RWPE2 (cell line): ENCODE results near the gene CCDC174.

Source experiments
- ATAC-seq: fragments of 200-7000 bp; cut with Tn5 transposase; 3 replicates; pipeline ENCODE4 v1.9.1; 2021; ENCODE audit warnings: low read depth
- DNase-seq: peaks from one replicate; pipeline ENCODE4 v3.0.0-alpha.2; 2020; ENCODE audit warnings: low spot score
- H3K27ac ChIP-seq: fragments of 450-650 bp; 2 replicates; pipeline ENCODE4 v1.5.1; 2017; ENCODE audit warnings: mild to moderate bottlenecking; ENCODE audit not compliant: poor library complexity, severe bottlenecking
- H3K27me3 ChIP-seq: fragments of 250-450 bp; sonication (Bioruptor Pico); 2 replicates; pipeline ENCODE4 v1.5.1; 2021; ENCODE audit warnings: mild to moderate bottlenecking, moderate library complexity; ENCODE audit not compliant: insufficient read depth, poor library complexity, severe bottlenecking
- H3K36me3 ChIP-seq: fragments of 250-450 bp; sonication (Bioruptor Pico); 2 replicates; pipeline ENCODE4 v1.5.1; 2020; ENCODE audit warnings: low read depth, mild to moderate bottlenecking, moderate library complexity
- H3K4me1 ChIP-seq: fragments of 250-450 bp; sonication (Bioruptor Pico); 2 replicates; pipeline ENCODE4 v1.5.1; 2021; ENCODE audit warnings: mild to moderate bottlenecking, moderate library complexity; ENCODE audit not compliant: insufficient read depth, poor library complexity, severe bottlenecking
- H3K4me3 ChIP-seq: fragments of 250-450 bp; sonication (Bioruptor Pico); 2 replicates; pipeline ENCODE4 v1.5.1; 2021; ENCODE audit warnings: mild to moderate bottlenecking, moderate library complexity; ENCODE audit not compliant: severe bottlenecking
- H3K9me3 ChIP-seq: fragments of 250-450 bp; sonication (Bioruptor Pico); 2 replicates; pipeline ENCODE4 v1.5.1; 2021; ENCODE audit warnings: mild to moderate bottlenecking, moderate library complexity; ENCODE audit not compliant: severe bottlenecking
- CTCF ChIP-seq: fragments of 450-650 bp; IDR thresholded peaks from one replicate; pipeline ENCODE4 v1.5.1; 2017; ENCODE audit warnings: mild to moderate bottlenecking, moderate library complexity; ENCODE audit not compliant: poor library complexity, severe bottlenecking

The CCDC174 gene

DNA sequence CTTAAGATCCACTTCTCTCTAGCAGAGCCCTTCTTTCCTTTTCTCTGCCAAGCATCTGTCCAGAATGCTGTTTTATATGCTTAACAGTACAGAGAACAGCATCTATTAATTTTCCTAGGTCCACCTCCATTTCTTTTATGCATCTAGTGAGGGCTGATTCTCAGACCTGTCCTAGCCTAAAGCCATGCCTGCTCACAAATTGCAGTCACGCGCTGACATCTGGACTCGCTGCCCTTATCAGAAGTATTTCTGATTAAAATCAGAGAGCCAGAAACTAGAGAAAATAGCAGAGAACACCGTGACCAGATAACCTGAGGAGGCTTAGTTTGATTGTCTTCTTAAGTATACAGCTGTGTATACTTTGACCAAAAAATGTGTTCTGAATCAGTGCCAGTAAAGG lies 25.3 kb downstream of the CCDC174 start:
- no peaks in the 10 kb centered on the region for H3K27me3 ChIP-seq
- TF ChIP-seq CTCF = no peak
- ATAC-seq = no peak
- H3K4me1 ChIP-seq = no peaks in the 10 kb centered on the region
- peaks cover 11% of the 10 kb centered on the region for H3K36me3 ChIP-seq
- DNase-seq = no peak
- no peaks in the 10 kb centered on the region for H3K9me3 ChIP-seq
- H3K27ac ChIP-seq = no peak overlapping the region
- no peak overlapping the region for H3K4me3 ChIP-seq

- Histone ChIP-seq H3K9me3 (no peaks in the 10 kb centered on the region), H3K27ac (no peak overlapping the region)
Measured at GRCh38 chr3:14678015-14678503, 26.5 kb downstream of the CCDC174 start.

DNA sequence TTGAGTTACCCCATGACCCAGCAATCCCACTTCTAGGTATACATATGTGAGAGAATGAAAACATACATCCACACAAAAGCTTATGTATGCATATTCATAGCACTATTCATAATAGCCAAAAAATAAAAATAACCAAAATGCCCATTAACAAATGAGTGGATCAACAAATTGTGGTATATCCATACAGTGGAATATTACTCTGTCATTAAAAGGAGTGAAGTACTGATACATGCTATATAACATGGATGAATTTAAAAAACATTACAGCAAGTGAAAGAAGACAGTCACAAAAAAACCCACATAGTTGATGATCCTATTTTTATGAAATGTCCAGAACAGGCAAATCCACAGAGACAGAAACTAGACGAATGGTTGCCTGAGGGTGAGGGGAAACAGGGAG lies 28.6 kb downstream of the CCDC174 start:
- H3K27me3 ChIP-seq = no peaks in the 10 kb centered on the region
- H3K27ac ChIP-seq = no peak overlapping the region
- TF ChIP-seq CTCF = no peak

More at GRCh38 chr3:14678015-14678503, 26.5 kb downstream of the CCDC174 start:
- no peaks in the 10 kb centered on the region for H3K4me1 ChIP-seq
- ATAC-seq (no peak), DNase-seq (no peak)
- H3K4me3 ChIP-seq = no peak overlapping the region
- no peaks in the 10 kb centered on the region for H3K27me3 ChIP-seq
- TF ChIP-seq CTCF = no peak
- H3K36me3 ChIP-seq = peaks cover 6% of the 10 kb centered on the region; the same call in 1 of the 2 replicates

DNA sequence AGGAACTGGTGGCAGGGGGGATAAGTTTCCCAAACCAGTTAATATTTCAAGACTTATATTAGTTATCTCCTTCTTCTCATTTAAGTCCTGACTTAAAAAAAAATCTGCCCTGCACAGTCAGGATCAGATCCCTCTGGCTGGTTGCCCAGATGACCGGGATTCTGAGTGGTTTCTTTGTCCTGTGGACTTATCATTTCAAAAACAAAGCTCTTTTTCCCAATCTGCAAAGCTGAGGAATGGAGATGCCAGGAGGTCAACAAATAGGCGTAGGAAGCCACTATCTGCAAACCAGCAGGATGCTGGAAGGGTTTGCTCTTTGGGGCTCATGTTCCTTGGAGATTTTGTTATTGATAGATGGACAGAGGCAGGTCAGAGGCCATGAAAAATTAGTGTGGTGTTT lies 29.2 kb downstream of the CCDC174 start:
- H3K36me3 ChIP-seq = no peaks in the 10 kb centered on the region; the same call in 1 of the 2 replicates
- DNase-seq = no peak
- no peak for TF ChIP-seq CTCF
- no peak for ATAC-seq
- no peak overlapping the region for H3K4me3 ChIP-seq
- no peak overlapping the region for H3K27ac ChIP-seq
- H3K4me1 ChIP-seq = no peaks in the 10 kb centered on the region
- H3K27me3 ChIP-seq = no peaks in the 10 kb centered on the region
- no peaks in the 10 kb centered on the region for H3K9me3 ChIP-seq

More for the DNA sequence above, 28.6 kb downstream of the CCDC174 start:
- Histone ChIP-seq H3K9me3 (no peaks in the 10 kb centered on the region), H3K36me3 (no peaks in the 10 kb centered on the region; the same call in 1 of the 2 replicates), H3K4me3 (no peak overlapping the region), H3K4me1 (no peaks in the 10 kb centered on the region)
- no peak for ATAC-seq
- no peak for DNase-seq

- Histone ChIP-seq H3K4me3 (no peak overlapping the region), H3K27ac (no peak overlapping the region), H3K4me1 (no peaks in the 10 kb centered on the region), H3K9me3 (no peaks in the 10 kb centered on the region), H3K36me3 (no peaks in the 10 kb centered on the region; the same call in 1 of the 2 replicates), H3K27me3 (peaks cover 7% of the 10 kb centered on the region)
- no peak for TF ChIP-seq CTCF
- ATAC-seq (no peak), DNase-seq (no peak)
Measured at GRCh38 chr3:14684447-14684846, 32.9 kb downstream of the CCDC174 start.
